Endothelial cell of umbilical vein (primary cell): ENCODE results near the gene MRTO4. TPM values are rescaled to one million over a fixed set of nuclear protein-coding genes. Genes with fewer than 3 reads are reported as not detected.
A peak's percentile ranks its signal among the peaks of the same experiment; 100 is the strongest.

Source experiments
- BruUV-seq: library from RNA; stranded (reverse); fragments of 400-500 nt; replicated peaks from 2 replicates; lab custom pipeline; 2021; lab: Mats Ljungman, UMichigan
- CTCF ChIA-PET: fragments of 300-600, 350-600 bp; sonication (Branson Sonifier 250); formaldehyde crosslinking; loops from one replicate; lab custom pipeline; 2021; ENCODE audit warnings: antibody characterized with exemption, inconsistent platforms; lab: Charles Lee
- POLR2A ChIA-PET: fragments of 300-600, 350-600 bp; sonication (Branson Sonifier 250); formaldehyde crosslinking; loops from one replicate; lab custom pipeline; 2021; ENCODE audit warnings: antibody characterized with exemption, inconsistent platforms; lab: Charles Lee
- DNase-seq: peaks from one replicate; pipeline ENCODE4 v3.0.0-alpha.2; 2011; ENCODE audit warnings: low read depth, low spot score
- FAIRE-seq: peaks from 2 replicates; lab custom pipeline; 2011; peaks lifted over from hg19 to GRCh38; lab: Jason Lieb, UNC
- H2AFZ ChIP-seq: 2 replicates; pipeline ENCODE4 v1.6.0; 2012; ENCODE audit warnings: low read depth, low read length, control low read depth, inconsistent platforms
- H3K27ac ChIP-seq: 2 replicates; pipeline ENCODE4 v1.5.1; 2011; ENCODE audit warnings: low read depth, mild to moderate bottlenecking, control low read depth, low read length, moderate library complexity; ENCODE audit not compliant: insufficient read depth
- H3K27me3 ChIP-seq, 2 experiments: 2 replicates each; pipeline versions ENCODE4 v1.6.0 to v1.6.1; 2011; ENCODE audit warnings: low read length in 2 of 2, mixed read lengths in 1 of 2; ENCODE audit not compliant: control insufficient read depth in 2 of 2, insufficient read depth in 2 of 2
- H3K36me3 ChIP-seq, 2 experiments: 2 replicates in 1 of 2; 3 replicates in 1 of 2; pipeline ENCODE4 v1.5.1; 2011; ENCODE audit warnings: low read length in 2 of 2, mild to moderate bottlenecking in 1 of 2, moderate library complexity in 1 of 2; ENCODE audit not compliant: control insufficient read depth in 2 of 2, insufficient read depth in 2 of 2; ENCODE audit errors: extremely low read depth in 1 of 2
- H3K4me1 ChIP-seq: 3 replicates; pipeline ENCODE4 v1.5.1; 2011; ENCODE audit warnings: mild to moderate bottlenecking, low read length; ENCODE audit not compliant: control insufficient read depth, insufficient read depth; ENCODE audit errors: extremely low read depth
- H3K4me2 ChIP-seq: 2 replicates; pipeline ENCODE4 v1.6.1; 2011; ENCODE audit warnings: low read length, control low read depth, mixed read lengths; ENCODE audit not compliant: insufficient read depth
- H3K4me3 ChIP-seq, 3 experiments: fragments of 200-600 bp in 1 of 3; sonication (generic), shearing (Covaris generic) in 1 of 3; replicated peaks in 1 of 3; 2 replicates each; pipeline ENCODE4 v1.5.1; 2011 to 2016; ENCODE audit warnings: control low read depth in 3 of 3, low read length in 3 of 3, mild to moderate bottlenecking in 2 of 3, inconsistent platforms in 1 of 3, low read depth in 1 of 3, moderate library complexity in 1 of 3; ENCODE audit not compliant: insufficient read depth in 1 of 3
- H3K79me2 ChIP-seq: 2 replicates; pipeline ENCODE4 v1.6.0; 2012; ENCODE audit warnings: low read length, inconsistent platforms; ENCODE audit not compliant: control insufficient read depth, insufficient read depth
- H3K9ac ChIP-seq: replicated peaks from 2 replicates; pipeline ENCODE3; 2011; ENCODE audit warnings: low read length, control low read depth; ENCODE audit not compliant: insufficient read depth; ENCODE audit errors: extremely low read depth
- H3K9me1 ChIP-seq: replicated peaks from 3 replicates; pipeline ENCODE4 v1.6.0; 2011; ENCODE audit warnings: mild to moderate bottlenecking, low read length; ENCODE audit not compliant: control insufficient read depth, insufficient read depth; ENCODE audit errors: extremely low read depth
- H3K9me3 ChIP-seq: replicated peaks from 2 replicates; pipeline ENCODE4 v1.5.1; 2012; ENCODE audit warnings: low read length, inconsistent platforms; ENCODE audit not compliant: control insufficient read depth, insufficient read depth
- H4K20me1 ChIP-seq: replicated peaks from 2 replicates; pipeline ENCODE3; 2011; ENCODE audit warnings: mild to moderate bottlenecking, low read length; ENCODE audit not compliant: control insufficient read depth, insufficient read depth; ENCODE audit errors: extremely low read depth
- EZH2 ChIP-seq: IDR thresholded peaks from 2 replicates; pipeline ENCODE4 v1.6.1; 2012; ENCODE audit warnings: borderline replicate concordance, low read depth, mild to moderate bottlenecking, moderate library complexity, low read length, inconsistent platforms; ENCODE audit not compliant: severe bottlenecking
- FOS ChIP-seq: IDR thresholded peaks from 2 replicates; pipeline ENCODE4 v1.6.1; 2011; ENCODE audit warnings: mild to moderate bottlenecking, low read length, moderate library complexity, borderline replicate concordance; ENCODE audit not compliant: insufficient read depth
- GATA2 ChIP-seq: IDR thresholded peaks from 2 replicates; pipeline ENCODE4 v1.7.0; 2011; ENCODE audit warnings: low read depth, mild to moderate bottlenecking, moderate library complexity, mixed read lengths, low read length; ENCODE audit not compliant: insufficient read length, insufficient read depth
- JUN ChIP-seq: IDR thresholded peaks from 2 replicates; pipeline ENCODE4 v1.6.1; 2011; ENCODE audit warnings: borderline replicate concordance, low read depth; ENCODE audit not compliant: insufficient read length, insufficient read depth
- MYC ChIP-seq: IDR thresholded peaks from one replicate; pipeline ENCODE4 v1.6.1; 2011; ENCODE audit warnings: mild to moderate bottlenecking, low read depth, low read length
- POLR2A ChIP-seq: IDR thresholded peaks from 2 replicates; pipeline ENCODE4 v1.6.1; 2012; ENCODE audit warnings: low read depth, mild to moderate bottlenecking, control low read depth, low read length
- dilution Hi-C: fragments of 300-500 bp; cut with MboI; formaldehyde crosslinking; loops from one replicate; pipeline ENCODE4 v1.15.0; 2019; ENCODE audit warnings: low sequenced_read_pairs; ENCODE audit not compliant: extremely low pct_ligation_motif_present
- intact Hi-C: fragments of 100-400 bp; cut with micrococcal nuclease; formaldehyde crosslinking; loops from one replicate; pipeline ENCODE4 v1.10.0; 2022
- polyA plus RNA-seq, 4 experiments: library from polyadenylated mRNA; depleted of rRNA in 3 of 4; stranded (reverse) in 3 of 4; unstranded in 1 of 4; fragments of >200 nt; gene quantifications; 2 replicates each; pipeline versions ENCODE4 v1.2.1 to v1.2.3, GENCODE V29; 2011 to 2012; ENCODE audit warnings: missing spikeins in 1 of 4
- total RNA-seq: library from RNA; stranded (reverse); gene quantifications from 2 replicates; pipeline ENCODE4 v1.2.3, GENCODE V29; 2021
- TF ChIP-seq, protein P1 (sequence below): IDR thresholded peaks from 2 replicates; pipeline ENCODE4 v1.6.1; 2011; ENCODE audit not compliant: insufficient read depth, insufficient read length
- TF ChIP-seq, protein P2 (sequence below), 2 donors: IDR thresholded peaks; 1 replicate in 1 of 2; 2 replicates in 1 of 2; pipeline ENCODE4 v1.5.1; 2011; ENCODE audit warnings: low read length in 2 of 2, mild to moderate bottlenecking in 2 of 2, moderate library complexity in 2 of 2, control low read depth in 1 of 2, inconsistent platforms in 1 of 2, low read depth in 1 of 2; ENCODE audit not compliant: insufficient read depth in 1 of 2; ENCODE audit errors: extremely low read depth in 1 of 2

Gene MRTO4
- total and polyA plus RNA-seq, 2 donors (not counting 3 experiments of a cell fraction or from before 2014, with no cell fraction given): 33.6 to 49.4 TPM

- DNase-seq (no peak), FAIRE-seq (peak; percentile 47)
- intact Hi-C loops: no loop called here
- H3K9ac ChIP-seq: no peak overlapping the region
- TF ChIP-seq JUN: no peak
- no peak for TF ChIP-seq GATA2
- TF ChIP-seq, protein P1, sequence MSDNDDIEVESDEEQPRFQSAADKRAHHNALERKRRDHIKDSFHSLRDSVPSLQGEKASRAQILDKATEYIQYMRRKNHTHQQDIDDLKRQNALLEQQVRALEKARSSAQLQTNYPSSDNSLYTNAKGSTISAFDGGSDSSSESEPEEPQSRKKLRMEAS: no peak
- TF ChIP-seq POLR2A: no peak
- TF ChIP-seq, protein P2, sequence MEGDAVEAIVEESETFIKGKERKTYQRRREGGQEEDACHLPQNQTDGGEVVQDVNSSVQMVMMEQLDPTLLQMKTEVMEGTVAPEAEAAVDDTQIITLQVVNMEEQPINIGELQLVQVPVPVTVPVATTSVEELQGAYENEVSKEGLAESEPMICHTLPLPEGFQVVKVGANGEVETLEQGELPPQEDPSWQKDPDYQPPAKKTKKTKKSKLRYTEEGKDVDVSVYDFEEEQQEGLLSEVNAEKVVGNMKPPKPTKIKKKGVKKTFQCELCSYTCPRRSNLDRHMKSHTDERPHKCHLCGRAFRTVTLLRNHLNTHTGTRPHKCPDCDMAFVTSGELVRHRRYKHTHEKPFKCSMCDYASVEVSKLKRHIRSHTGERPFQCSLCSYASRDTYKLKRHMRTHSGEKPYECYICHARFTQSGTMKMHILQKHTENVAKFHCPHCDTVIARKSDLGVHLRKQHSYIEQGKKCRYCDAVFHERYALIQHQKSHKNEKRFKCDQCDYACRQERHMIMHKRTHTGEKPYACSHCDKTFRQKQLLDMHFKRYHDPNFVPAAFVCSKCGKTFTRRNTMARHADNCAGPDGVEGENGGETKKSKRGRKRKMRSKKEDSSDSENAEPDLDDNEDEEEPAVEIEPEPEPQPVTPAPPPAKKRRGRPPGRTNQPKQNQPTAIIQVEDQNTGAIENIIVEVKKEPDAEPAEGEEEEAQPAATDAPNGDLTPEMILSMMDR (IDR thresholded peaks at IDR 0.05; ENCODE audit: extremely low read depth in 1 of 2, insufficient read depth in 1 of 2, low read depth in 1 of 2, low read length in 2 of 2): no peak
- no peak for TF ChIP-seq MYC
- TF ChIP-seq FOS: no peak
- TF ChIP-seq EZH2: no peak
- no peaks in the 10 kb centered on the region for H3K79me2 ChIP-seq
- H3K27me3 ChIP-seq: no peaks in the 10 kb centered on the region
- no peaks in the 10 kb centered on the region for H3K4me1 ChIP-seq
- no peaks in the 10 kb centered on the region for H4K20me1 ChIP-seq
- peaks cover 33 to 48% of the 10 kb centered on the region in 2 experiments for H3K36me3 ChIP-seq
- no TSS peak for BruUV-seq
- H3K4me3 ChIP-seq: no peak overlapping the region
- H3K27ac ChIP-seq: no peak overlapping the region
- CTCF ChIA-PET: interaction anchor here (1.2 to 5.9 kb wide), 3 partner anchors 9 to 422 kb away, joined by 4 to 24 read pairs (median 4); no protein-coding TSS in a partner anchor
- H3K9me3 ChIP-seq: no peaks in the 10 kb centered on the region
- POLR2A ChIA-PET: no interaction called here
- no peaks in the 10 kb centered on the region for H3K9me1 ChIP-seq
- H2AFZ ChIP-seq: no peak overlapping the region
- dilution Hi-C loops: no loop called here
- H3K4me2 ChIP-seq: no peak overlapping the region
Observed at GRCh38 chr1:19232524-19232846, 19.1 kb upstream of the MRTO4 start.
